Neural progenitor cell (in vitro differentiated cells): ENCODE results near the gene SLC36A3. TPM values are rescaled to one million over a fixed set of nuclear protein-coding genes. Genes with fewer than 3 reads are reported as not detected.

Source experiments
- DNase-seq: peaks from one replicate; pipeline ENCODE4 v3.0.0-alpha.2; 2016; ENCODE audit warnings: low spot score
- H2AFZ ChIP-seq: fragments of 200-600 bp; sonication (generic); replicated peaks from 2 replicates; pipeline ENCODE4 v1.6.1; 2016; ENCODE audit warnings: antibody characterized with exemption
- H3F3A ChIP-seq: fragments of 200-600 bp; sonication (generic); 2 replicates; pipeline ENCODE4 v1.6.1; 2016; ENCODE audit warnings: antibody characterized with exemption, low read depth
- H3K27ac ChIP-seq: fragments of 200-600 bp; sonication (generic); 2 replicates; pipeline ENCODE4 v1.5.1; 2016; ENCODE audit warnings: mild to moderate bottlenecking
- H3K27me3 ChIP-seq: fragments of 200-600 bp; sonication (generic); 2 replicates; pipeline ENCODE4 v1.6.1; 2016; ENCODE audit warnings: mild to moderate bottlenecking, moderate library complexity
- H3K36me3 ChIP-seq: fragments of 200-600 bp; sonication (generic); 2 replicates; pipeline ENCODE4 v1.5.1; 2016
- H3K4me1 ChIP-seq: fragments of 200-600 bp; sonication (generic); 2 replicates; pipeline ENCODE4 v1.6.1; 2016; ENCODE audit warnings: mixed run types
- H3K4me2 ChIP-seq: fragments of 200-600 bp; sonication (generic); 2 replicates; pipeline ENCODE4 v1.6.1; 2016
- H3K4me3 ChIP-seq: fragments of 200-600 bp; sonication (generic); 2 replicates; pipeline ENCODE4 v1.5.1; 2016
- H3K79me2 ChIP-seq: fragments of 200-600 bp; sonication (generic); 2 replicates; pipeline ENCODE4 v1.6.1; 2016; ENCODE audit warnings: low read depth
- H3K9ac ChIP-seq: fragments of 200-600 bp; sonication (generic); 2 replicates; pipeline ENCODE4 v1.6.1; 2016
- H3K9me3 ChIP-seq: fragments of 200-600 bp; sonication (generic); 2 replicates; pipeline ENCODE4 v1.5.1; 2016; ENCODE audit warnings: low read depth
- H4K20me1 ChIP-seq: fragments of 200-600 bp; sonication (generic); 2 replicates; pipeline ENCODE4 v1.6.1; 2016; ENCODE audit warnings: low read depth
- H3K27ac Mint-ChIP-seq: 3 replicates; pipeline ENCODE4 v1.8.0; 2021; ENCODE audit warnings: mixed read lengths
- H3K27me3 Mint-ChIP-seq: 2 replicates; pipeline ENCODE4 v1.8.0; 2022; ENCODE audit warnings: low read depth, mild to moderate bottlenecking, inconsistent platforms, moderate library complexity, mixed read lengths; ENCODE audit not compliant: insufficient read depth
- H3K36me3 Mint-ChIP-seq: 3 replicates; pipeline ENCODE4 v1.8.0; 2021; ENCODE audit warnings: mixed read lengths
- H3K4me1 Mint-ChIP-seq: 3 replicates; pipeline ENCODE4 v1.8.0; 2021; ENCODE audit warnings: mixed read lengths
- H3K4me3 Mint-ChIP-seq: 3 replicates; pipeline ENCODE4 v1.8.0; 2021; ENCODE audit warnings: mild to moderate bottlenecking, moderate library complexity, mixed read lengths
- H3K9me3 Mint-ChIP-seq: 3 replicates; pipeline ENCODE4 v1.8.0; 2020; ENCODE audit warnings: mixed read lengths
- EZH2 ChIP-seq: fragments of 200-600 bp; sonication (generic); IDR thresholded peaks from 2 replicates; pipeline ENCODE4 v1.6.1; 2017; ENCODE audit warnings: antibody characterized with exemption, mild to moderate bottlenecking, moderate library complexity
- EZH2phosphoT487 ChIP-seq: fragments of 200-600 bp; sonication (generic); IDR thresholded peaks from 2 replicates; pipeline ENCODE4 v1.6.1; 2017; ENCODE audit warnings: antibody characterized with exemption
- total RNA-seq: library from RNA; depleted of rRNA; stranded (reverse); fragments of >200 nt; gene quantifications from 2 replicates; pipeline ENCODE4 v1.2.3, GENCODE V29; 2015; ENCODE audit warnings: low replicate concordance
- TF ChIP-seq, protein P1 (sequence below): fragments of 200-600 bp; sonication (generic); IDR thresholded peaks from 2 replicates; pipeline ENCODE4 v1.5.1; 2017; ENCODE audit warnings: antibody characterized with exemption, mild to moderate bottlenecking

SLC36A3 gene
- total RNA-seq, 1 donor from 2014 or later = not detected

DNA sequence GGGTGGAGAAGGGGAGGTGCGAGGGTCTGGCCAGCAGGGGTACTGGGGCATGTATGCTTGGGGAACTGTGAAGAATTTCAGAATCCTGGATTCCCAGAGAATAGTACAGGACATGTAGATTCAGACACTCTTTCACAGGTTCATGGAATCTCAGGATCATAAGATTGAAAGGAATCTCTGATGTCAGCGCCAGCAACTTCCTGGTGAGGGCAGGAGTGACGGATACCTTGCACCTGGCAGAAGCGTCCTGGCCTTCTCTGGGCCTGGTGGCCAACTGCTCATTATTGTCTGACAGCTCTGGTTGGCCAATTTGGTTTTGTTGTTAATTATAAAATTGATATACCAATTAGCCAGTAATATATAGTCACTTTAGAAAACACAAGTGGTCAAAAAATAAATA lies 43.6 kb downstream of the SLC36A3 start:
- H3K9ac ChIP-seq = no peak overlapping the region
- no peak overlapping the region for H3K27ac Mint-ChIP-seq
- no peak overlapping the region for H3K4me3 ChIP-seq
- no peaks in the 10 kb centered on the region for H3K36me3 ChIP-seq
- peaks cover 3% of the 10 kb centered on the region for H3K4me1 Mint-ChIP-seq
- no peaks in the 10 kb centered on the region for H3K4me1 ChIP-seq
- H3K4me2 ChIP-seq = no peak overlapping the region
- no peaks in the 10 kb centered on the region for H3K27me3 ChIP-seq
- H2AFZ ChIP-seq = no peak overlapping the region
- H3K27ac ChIP-seq = no peak overlapping the region
- no peak overlapping the region for H3K4me3 Mint-ChIP-seq
- no peak for DNase-seq
- H3F3A ChIP-seq = no peaks in the 10 kb centered on the region
- H3K9me3 ChIP-seq = no peaks in the 10 kb centered on the region
- H3K36me3 Mint-ChIP-seq = peaks cover 3% of the 10 kb centered on the region
- H3K27me3 Mint-ChIP-seq = peaks cover 2% of the 10 kb centered on the region
- TF ChIP-seq, protein P1, sequence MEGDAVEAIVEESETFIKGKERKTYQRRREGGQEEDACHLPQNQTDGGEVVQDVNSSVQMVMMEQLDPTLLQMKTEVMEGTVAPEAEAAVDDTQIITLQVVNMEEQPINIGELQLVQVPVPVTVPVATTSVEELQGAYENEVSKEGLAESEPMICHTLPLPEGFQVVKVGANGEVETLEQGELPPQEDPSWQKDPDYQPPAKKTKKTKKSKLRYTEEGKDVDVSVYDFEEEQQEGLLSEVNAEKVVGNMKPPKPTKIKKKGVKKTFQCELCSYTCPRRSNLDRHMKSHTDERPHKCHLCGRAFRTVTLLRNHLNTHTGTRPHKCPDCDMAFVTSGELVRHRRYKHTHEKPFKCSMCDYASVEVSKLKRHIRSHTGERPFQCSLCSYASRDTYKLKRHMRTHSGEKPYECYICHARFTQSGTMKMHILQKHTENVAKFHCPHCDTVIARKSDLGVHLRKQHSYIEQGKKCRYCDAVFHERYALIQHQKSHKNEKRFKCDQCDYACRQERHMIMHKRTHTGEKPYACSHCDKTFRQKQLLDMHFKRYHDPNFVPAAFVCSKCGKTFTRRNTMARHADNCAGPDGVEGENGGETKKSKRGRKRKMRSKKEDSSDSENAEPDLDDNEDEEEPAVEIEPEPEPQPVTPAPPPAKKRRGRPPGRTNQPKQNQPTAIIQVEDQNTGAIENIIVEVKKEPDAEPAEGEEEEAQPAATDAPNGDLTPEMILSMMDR = no peak
- TF ChIP-seq EZH2phosphoT487 (no peak), EZH2 (no peak)
- H3K79me2 ChIP-seq = no peaks in the 10 kb centered on the region
- H3K9me3 Mint-ChIP-seq = no peaks in the 10 kb centered on the region
- no peaks in the 10 kb centered on the region for H4K20me1 ChIP-seq

GRCh38 chr5:151258816-151259215 lies 44.8 kb downstream of the SLC36A3 start:
- Histone ChIP-seq H2AFZ (no peak overlapping the region), H3K27ac (no peak overlapping the region), H3K79me2 (no peaks in the 10 kb centered on the region), H4K20me1 (no peaks in the 10 kb centered on the region), H3K4me1 (peaks cover 2% of the 10 kb centered on the region), H3K27me3 (no peaks in the 10 kb centered on the region), H3K9ac (no peak overlapping the region), H3F3A (no peaks in the 10 kb centered on the region), H3K36me3 (no peaks in the 10 kb centered on the region), H3K4me2 (no peak overlapping the region), H3K4me3 (no peak overlapping the region), H3K9me3 (no peaks in the 10 kb centered on the region)
- DNase-seq = no peak
- peaks cover 3% of the 10 kb centered on the region for H3K4me1 Mint-ChIP-seq
- H3K27ac Mint-ChIP-seq = no peak overlapping the region
- peaks cover 2% of the 10 kb centered on the region for H3K27me3 Mint-ChIP-seq
- no peaks in the 10 kb centered on the region for H3K9me3 Mint-ChIP-seq
- no peak overlapping the region for H3K4me3 Mint-ChIP-seq
- TF ChIP-seq, protein P1 = no peak
- TF ChIP-seq EZH2 (no peak), EZH2phosphoT487 (no peak)
- H3K36me3 Mint-ChIP-seq = peaks cover 3% of the 10 kb centered on the region

GRCh38 chr5:151258201-151258611 lies 45.4 kb downstream of the SLC36A3 start:
- H3K4me2 ChIP-seq = no peak overlapping the region
- H3K27me3 ChIP-seq = no peaks in the 10 kb centered on the region
- no peaks in the 10 kb centered on the region for H4K20me1 ChIP-seq
- H3K9me3 ChIP-seq = no peaks in the 10 kb centered on the region
- Mint-ChIP-seq H3K9me3 (no peaks in the 10 kb centered on the region), H3K4me1 (peaks cover 9% of the 10 kb centered on the region), H3K36me3 (no peaks in the 10 kb centered on the region), H3K4me3 (no peak overlapping the region), H3K27ac (no peak overlapping the region), H3K27me3 (peaks cover 2% of the 10 kb centered on the region)
- TF ChIP-seq, protein P1 = no peak
- H3K4me1 ChIP-seq = peaks cover 6% of the 10 kb centered on the region
- no peak for DNase-seq
- no peak overlapping the region for H3K4me3 ChIP-seq
- no peaks in the 10 kb centered on the region for H3K79me2 ChIP-seq
- no peak overlapping the region for H3K9ac ChIP-seq
- peaks cover 2% of the 10 kb centered on the region for H3F3A ChIP-seq
- no peaks in the 10 kb centered on the region for H3K36me3 ChIP-seq
- no peak overlapping the region for H3K27ac ChIP-seq
- H2AFZ ChIP-seq = no peak overlapping the region
